ENCODE measurements around the gene CAMTA1.

The CAMTA1 gene

GRCh38 chr1:7517611-7518330, 732.5 kb downstream of the CAMTA1 start:
- H3K9me3 ChIP-seq (ENCODE audit: insufficient read depth, low read length, severe bottlenecking) = no peaks in the 10 kb centered on the region
- TF ChIP-seq CTCF (IDR thresholded peaks at IDR 0.05; ENCODE audit: borderline replicate concordance, extremely low read depth, low read length, poor library complexity, severe bottlenecking) (no peak), EZH2 (IDR thresholded peaks at IDR 0.05; ENCODE audit: borderline replicate concordance, low read depth, low read length, severe bottlenecking) (no peak)
- H3K9ac ChIP-seq (ENCODE audit: low read depth, low read length) = no peak overlapping the region
- H3K27ac ChIP-seq (ENCODE audit: low read length) = no peak overlapping the region
- DNase-seq (no peak), ATAC-seq (ENCODE audit: insufficient read depth, low read depth) (no peak)
- no peaks in the 10 kb centered on the region for H3K79me2 ChIP-seq (ENCODE audit: insufficient read depth, low read length)
- no peak overlapping the region for H2AFZ ChIP-seq (ENCODE audit: low read depth, low read length)
- H4K20me1 ChIP-seq (ENCODE audit: insufficient read depth, low read length) = peaks cover 3% of the 10 kb centered on the region
- no peaks in the 10 kb centered on the region for H3K4me1 ChIP-seq (ENCODE audit: insufficient read depth, low read length)
- no peak overlapping the region for H3K4me3 ChIP-seq (ENCODE audit: low read depth in 1 of 2, low read length in 2 of 2)
- no peak overlapping the region for H3K4me2 ChIP-seq (ENCODE audit: insufficient read depth, low read length)
- H3K27me3 ChIP-seq (ENCODE audit: insufficient read depth, low read length, poor library complexity) = peaks cover 3% of the 10 kb centered on the region
- no peaks in the 10 kb centered on the region for H3K36me3 ChIP-seq (ENCODE audit: insufficient read depth, low read length)

GRCh38 chr1:7518411-7518810, 733.2 kb downstream of the CAMTA1 start:
- H2AFZ ChIP-seq (ENCODE audit: low read depth, low read length) = no peak overlapping the region
- peaks cover 3% of the 10 kb centered on the region for H3K27me3 ChIP-seq (ENCODE audit: insufficient read depth, low read length, poor library complexity)
- H3K9ac ChIP-seq (ENCODE audit: low read depth, low read length) = no peak overlapping the region
- DNase-seq = no peak
- ATAC-seq (ENCODE audit: insufficient read depth, low read depth) = no peak
- H3K9me3 ChIP-seq (ENCODE audit: insufficient read depth, low read length, severe bottlenecking) = no peaks in the 10 kb centered on the region
- H3K4me1 ChIP-seq (ENCODE audit: insufficient read depth, low read length) = no peaks in the 10 kb centered on the region
- no peaks in the 10 kb centered on the region for H3K36me3 ChIP-seq (ENCODE audit: insufficient read depth, low read length)
- H3K79me2 ChIP-seq (ENCODE audit: insufficient read depth, low read length) = no peaks in the 10 kb centered on the region
- H4K20me1 ChIP-seq (ENCODE audit: insufficient read depth, low read length) = peaks cover 3% of the 10 kb centered on the region
- no peak overlapping the region for H3K4me2 ChIP-seq (ENCODE audit: insufficient read depth, low read length)
- no peak overlapping the region for H3K27ac ChIP-seq (ENCODE audit: low read length)
- H3K4me3 ChIP-seq (ENCODE audit: low read depth in 1 of 2, low read length in 2 of 2) = no peak overlapping the region
- TF ChIP-seq EZH2 (IDR thresholded peaks at IDR 0.05; ENCODE audit: borderline replicate concordance, low read depth, low read length, severe bottlenecking) = no peak
- no peak for TF ChIP-seq CTCF (IDR thresholded peaks at IDR 0.05; ENCODE audit: borderline replicate concordance, extremely low read depth, low read length, poor library complexity, severe bottlenecking)

GRCh38 chr1:7519181-7519860, 734.1 kb downstream of the CAMTA1 start:
- Histone ChIP-seq H3K27me3 (ENCODE audit: insufficient read depth, low read length, poor library complexity) (no peaks in the 10 kb centered on the region), H3K4me1 (ENCODE audit: insufficient read depth, low read length) (no peaks in the 10 kb centered on the region), H4K20me1 (ENCODE audit: insufficient read depth, low read length) (no peaks in the 10 kb centered on the region; the same call in none of the 2 replicates), H3K36me3 (ENCODE audit: insufficient read depth, low read length) (no peaks in the 10 kb centered on the region), H3K4me2 (ENCODE audit: insufficient read depth, low read length) (no peak overlapping the region), H3K9ac (ENCODE audit: low read depth, low read length) (no peak overlapping the region), H3K9me3 (ENCODE audit: insufficient read depth, low read length, severe bottlenecking) (no peaks in the 10 kb centered on the region), H2AFZ (ENCODE audit: low read depth, low read length) (no peak overlapping the region), H3K27ac (ENCODE audit: low read length) (no peak overlapping the region), H3K79me2 (ENCODE audit: insufficient read depth, low read length) (no peaks in the 10 kb centered on the region), H3K4me3 (ENCODE audit: low read depth in 1 of 2, low read length in 2 of 2) (no peak overlapping the region)
- ATAC-seq (ENCODE audit: insufficient read depth, low read depth) (no peak), DNase-seq (no peak)
- TF ChIP-seq EZH2 (IDR thresholded peaks at IDR 0.05; ENCODE audit: borderline replicate concordance, low read depth, low read length, severe bottlenecking) (no peak), CTCF (IDR thresholded peaks at IDR 0.05; ENCODE audit: borderline replicate concordance, extremely low read depth, low read length, poor library complexity, severe bottlenecking) (no peak)

All from DND-41 (cell line).